VCaP (cell line): ENCODE measurements around the gene INCENP.

Source experiments
- H3K27ac ChIP-seq: fragments of 450-650 bp; 2 replicates; pipeline ENCODE4 v1.5.1; 2017
- TF ChIP-seq, protein P1 (sequence below): fragments of 450-650 bp; conservative IDR thresholded peaks from 2 replicates; pipeline ENCODE4 v1.5.1; 2017; ENCODE audit warnings: mild to moderate bottlenecking, moderate library complexity

Gene INCENP

DNA sequence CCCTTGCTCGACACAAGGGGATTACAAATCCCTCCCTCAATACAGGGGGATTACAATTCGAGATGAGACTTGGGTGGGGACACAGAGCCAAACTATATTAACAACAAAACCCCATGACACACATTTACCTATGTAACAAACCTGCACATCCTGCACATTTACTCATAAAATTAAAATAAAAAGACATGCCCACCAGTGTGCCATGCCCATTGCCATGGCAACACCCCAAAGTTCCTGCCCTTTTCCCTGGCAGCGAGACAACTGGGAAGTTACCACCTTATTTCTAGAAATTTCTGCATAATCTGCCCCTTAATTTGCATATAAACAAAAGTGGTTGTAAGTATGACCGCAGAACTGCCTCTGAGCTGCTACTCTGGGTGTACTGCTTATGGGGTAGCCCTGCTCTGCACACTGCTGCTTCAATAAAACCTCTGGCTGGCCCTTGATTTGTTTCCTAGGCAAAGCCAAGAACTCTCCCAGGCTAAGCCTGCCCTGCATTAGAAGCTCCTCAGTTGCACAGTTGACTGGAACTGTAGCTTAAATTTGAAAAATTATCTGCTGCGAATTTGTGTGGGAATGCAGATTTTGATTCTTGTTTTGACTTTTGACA, 8.6 kb upstream of the INCENP start:
- TF ChIP-seq, protein P1, sequence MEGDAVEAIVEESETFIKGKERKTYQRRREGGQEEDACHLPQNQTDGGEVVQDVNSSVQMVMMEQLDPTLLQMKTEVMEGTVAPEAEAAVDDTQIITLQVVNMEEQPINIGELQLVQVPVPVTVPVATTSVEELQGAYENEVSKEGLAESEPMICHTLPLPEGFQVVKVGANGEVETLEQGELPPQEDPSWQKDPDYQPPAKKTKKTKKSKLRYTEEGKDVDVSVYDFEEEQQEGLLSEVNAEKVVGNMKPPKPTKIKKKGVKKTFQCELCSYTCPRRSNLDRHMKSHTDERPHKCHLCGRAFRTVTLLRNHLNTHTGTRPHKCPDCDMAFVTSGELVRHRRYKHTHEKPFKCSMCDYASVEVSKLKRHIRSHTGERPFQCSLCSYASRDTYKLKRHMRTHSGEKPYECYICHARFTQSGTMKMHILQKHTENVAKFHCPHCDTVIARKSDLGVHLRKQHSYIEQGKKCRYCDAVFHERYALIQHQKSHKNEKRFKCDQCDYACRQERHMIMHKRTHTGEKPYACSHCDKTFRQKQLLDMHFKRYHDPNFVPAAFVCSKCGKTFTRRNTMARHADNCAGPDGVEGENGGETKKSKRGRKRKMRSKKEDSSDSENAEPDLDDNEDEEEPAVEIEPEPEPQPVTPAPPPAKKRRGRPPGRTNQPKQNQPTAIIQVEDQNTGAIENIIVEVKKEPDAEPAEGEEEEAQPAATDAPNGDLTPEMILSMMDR = no peak
- no peak overlapping the region for H3K27ac ChIP-seq

- TF ChIP-seq, protein P1 = no peak
- no peak overlapping the region for H3K27ac ChIP-seq
Measured at GRCh38 chr11:62116451-62116850, 7.4 kb upstream of the INCENP start.

GRCh38 chr11:62119569-62119968, 4.2 kb upstream of the INCENP start:
- H3K27ac ChIP-seq = no peak overlapping the region
- TF ChIP-seq, protein P1 = no peak

- TF ChIP-seq, protein P1 = no peak
- no peak overlapping the region for H3K27ac ChIP-seq
Measured at GRCh38 chr11:62120001-62120400, 3.8 kb upstream of the INCENP start.

DNA sequence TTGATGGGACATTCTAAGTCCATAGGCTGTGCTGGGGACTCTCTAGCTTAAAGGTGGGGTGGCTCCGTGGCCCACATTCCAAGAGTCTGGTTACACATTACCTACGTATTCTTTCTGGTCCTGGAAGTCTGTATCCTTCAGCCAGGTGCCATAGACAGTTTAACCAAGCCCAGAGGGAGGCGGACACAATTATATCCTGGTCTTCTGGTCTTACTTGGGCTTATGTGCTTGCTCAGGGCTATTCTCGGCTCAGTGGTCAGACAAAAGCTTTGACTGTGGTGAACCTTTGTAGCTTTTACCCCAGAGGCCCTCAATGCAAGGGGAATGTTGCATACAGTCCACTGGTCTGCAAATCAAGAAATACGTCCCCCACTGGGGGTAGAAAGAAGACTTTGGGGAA, 3.4 kb upstream of the INCENP start:
- TF ChIP-seq, protein P1 = no peak
- H3K27ac ChIP-seq = no peak overlapping the region

DNA sequence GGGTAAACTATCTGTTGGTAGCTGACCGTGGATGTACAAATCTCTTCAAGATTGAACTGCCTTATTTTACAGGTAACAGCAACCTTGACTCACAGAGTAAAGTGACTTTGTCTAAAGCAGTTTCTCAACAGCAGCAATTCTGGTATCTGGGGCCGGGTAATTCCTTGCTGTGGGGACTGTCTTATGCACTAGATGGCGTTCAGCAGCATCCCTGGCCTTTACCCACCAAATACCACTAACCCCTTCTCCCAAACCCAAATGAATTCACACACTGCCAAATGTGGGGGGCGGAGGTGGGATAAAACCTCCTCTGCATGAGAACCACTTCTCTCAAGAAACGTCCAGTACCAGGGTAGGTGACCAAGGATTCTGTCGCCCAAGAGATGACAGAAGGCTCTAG, 1.7 kb upstream of the INCENP start:
- TF ChIP-seq, protein P1 = peak; percentile 52
- H3K27ac ChIP-seq = no peak overlapping the region

DNA sequence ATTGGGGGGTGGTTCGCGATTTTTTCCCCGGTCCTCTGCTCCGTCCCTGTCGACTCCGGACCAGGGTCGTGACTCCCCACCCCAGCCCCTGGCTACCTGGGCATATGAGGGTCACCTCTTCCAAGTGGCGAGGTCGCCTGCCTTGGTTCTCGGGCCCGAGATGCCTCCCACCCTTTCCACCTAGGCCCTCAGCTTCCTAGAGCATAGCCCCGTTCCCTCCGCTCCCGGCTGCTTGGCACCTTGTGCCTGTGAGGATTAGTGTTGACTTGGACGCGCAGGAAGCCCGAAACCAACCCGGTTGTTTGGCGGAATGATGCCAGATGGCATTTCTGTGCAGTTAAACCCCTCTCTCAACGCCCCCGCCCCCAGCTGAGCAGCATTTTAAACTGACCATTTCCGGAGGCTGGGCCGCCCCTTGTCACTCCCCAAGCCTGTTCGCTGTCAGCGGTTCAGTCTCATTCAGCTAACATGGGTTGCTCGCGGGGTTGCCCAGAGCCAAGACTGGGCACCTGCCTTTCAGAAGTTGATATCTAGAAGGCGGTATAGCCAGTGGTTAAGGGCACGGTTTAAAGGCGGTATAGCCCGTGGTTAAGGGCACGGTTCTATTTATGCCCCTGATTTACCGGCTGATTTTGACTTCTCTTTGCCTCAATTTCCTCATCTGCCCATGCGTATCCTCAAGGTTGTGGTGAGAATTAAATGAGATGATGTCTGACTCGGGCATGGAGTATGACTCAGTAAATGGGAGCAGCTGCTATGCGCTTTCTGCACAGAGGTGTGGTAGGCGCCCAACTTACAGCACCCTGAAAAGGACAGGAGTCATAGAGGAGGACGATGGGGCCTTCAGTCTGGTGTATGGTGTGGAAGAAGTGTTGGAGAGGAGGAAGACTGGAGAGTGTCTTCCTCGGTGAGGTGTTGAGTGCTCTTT, 639 bp downstream of the INCENP start:
- H3K27ac ChIP-seq = peak overlapping the region; percentile 71
- TF ChIP-seq, protein P1 = no peak
